ENCODE data around the gene SOBP. TPM values are rescaled to one million over a fixed set of nuclear protein-coding genes. Genes with fewer than 3 reads are reported as not detected.

The SOBP gene
- total RNA-seq, 2 experiments from 2014 or later: 1.0 to 1.2 TPM

DNA sequence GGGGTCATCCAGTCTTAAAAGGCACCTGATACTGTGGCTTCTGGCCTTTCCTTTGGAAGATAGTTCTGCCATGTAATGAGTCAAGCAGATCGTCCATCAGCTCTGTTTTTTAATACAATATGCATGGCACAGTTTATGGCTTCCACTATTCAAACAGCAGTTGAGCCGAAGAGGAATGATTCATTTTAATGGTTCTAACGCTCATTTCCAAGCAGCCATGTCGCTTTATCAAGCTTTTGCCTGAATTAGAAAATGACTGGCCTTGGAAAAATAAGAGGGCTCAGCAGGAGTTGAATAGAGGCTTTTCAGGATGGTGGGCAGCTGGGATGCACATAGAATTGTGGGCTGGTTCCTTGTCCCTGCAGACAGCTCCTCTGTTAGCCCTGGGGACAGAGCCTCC, 138.1 kb downstream of the SOBP start:
- ChIA-PET CTCF (interaction anchor here (0.6 to 1.4 kb wide), 3 partner anchors 28 to 315 kb away, joined by 3 to 4 read pairs (median 4); no protein-coding TSS in a partner anchor), POLR2A (interaction anchor here (0.6 to 1.5 kb wide), 4 partner anchors 9 to 139 kb away, joined by 3 to 6 read pairs (median 4); no protein-coding TSS in a partner anchor)
- Mint-ChIP-seq H3K27ac (no peak overlapping the region), H3K27me3 (ENCODE audit: low read depth) (peaks cover 31% of the 10 kb centered on the region), H3K36me3 (ENCODE audit: low read depth) (no peaks in the 10 kb centered on the region), H3K9me3 (ENCODE audit: insufficient read depth) (no peaks in the 10 kb centered on the region), H3K4me1 (ENCODE audit: low read depth) (peaks cover 21% of the 10 kb centered on the region), H3K4me3 (no peak overlapping the region)
- no peak for DNase-seq
- ATAC-seq: no peak

DNA sequence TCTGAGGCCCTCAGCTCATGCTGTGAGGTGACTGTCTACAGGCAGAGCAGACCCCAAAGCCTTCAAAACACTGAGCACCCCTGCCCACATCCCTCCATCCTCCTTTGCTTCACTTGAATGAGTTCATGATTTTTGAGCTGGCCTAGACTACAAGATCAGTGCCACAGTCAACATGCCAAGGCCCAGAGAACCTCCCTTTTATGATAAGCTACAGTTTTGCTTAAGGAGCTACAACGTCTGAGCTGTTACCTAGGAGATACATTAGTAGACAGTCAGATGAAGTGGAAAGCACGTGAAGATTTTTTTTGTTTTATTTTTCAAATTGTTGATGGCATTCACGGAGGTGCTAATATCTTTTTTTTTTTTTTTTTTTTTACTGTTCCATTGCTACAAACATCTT, 139.0 kb downstream of the SOBP start:
- ChIA-PET CTCF (interaction anchor here (1.2 to 2.1 kb wide), 3 partner anchors 27 to 311 kb away, joined by 3 to 9 read pairs (median 4); no protein-coding TSS in a partner anchor), POLR2A (interaction anchor here (0.6 to 1.0 kb wide), 2 partner anchors 21 to 28 kb away, joined by 3 read pairs; no protein-coding TSS in a partner anchor)
- no peak overlapping the region for H3K4me3 Mint-ChIP-seq

GRCh38 chr6:107629548-107630129, 139.7 kb downstream of the SOBP start:
- Mint-ChIP-seq H3K4me3 (no peak overlapping the region), H3K36me3 (ENCODE audit: low read depth) (no peaks in the 10 kb centered on the region), H3K27ac (no peak overlapping the region), H3K4me1 (ENCODE audit: low read depth) (peaks cover 20% of the 10 kb centered on the region), H3K27me3 (ENCODE audit: low read depth) (peaks cover 44% of the 10 kb centered on the region), H3K9me3 (ENCODE audit: insufficient read depth) (no peaks in the 10 kb centered on the region)
- ATAC-seq (no peak), DNase-seq (no peak)
- ChIA-PET CTCF (interaction anchor here (1.2 to 2.1 kb wide), 2 partner anchors 26 to 312 kb away, joined by 3 to 9 read pairs; no protein-coding TSS in a partner anchor), POLR2A (interaction anchor here (0.6 kb wide), 1 partner anchor 20 kb away, joined by 3 read pairs; no protein-coding TSS in a partner anchor)

More for the DNA sequence above, 139.0 kb downstream of the SOBP start:
- Mint-ChIP-seq H3K9me3 (ENCODE audit: insufficient read depth) (no peaks in the 10 kb centered on the region), H3K27ac (no peak overlapping the region), H3K36me3 (ENCODE audit: low read depth) (no peaks in the 10 kb centered on the region), H3K4me1 (ENCODE audit: low read depth) (peaks cover 24% of the 10 kb centered on the region), H3K27me3 (ENCODE audit: low read depth) (peaks cover 39% of the 10 kb centered on the region)
- DNase-seq (no peak), ATAC-seq (no peak)

DNA sequence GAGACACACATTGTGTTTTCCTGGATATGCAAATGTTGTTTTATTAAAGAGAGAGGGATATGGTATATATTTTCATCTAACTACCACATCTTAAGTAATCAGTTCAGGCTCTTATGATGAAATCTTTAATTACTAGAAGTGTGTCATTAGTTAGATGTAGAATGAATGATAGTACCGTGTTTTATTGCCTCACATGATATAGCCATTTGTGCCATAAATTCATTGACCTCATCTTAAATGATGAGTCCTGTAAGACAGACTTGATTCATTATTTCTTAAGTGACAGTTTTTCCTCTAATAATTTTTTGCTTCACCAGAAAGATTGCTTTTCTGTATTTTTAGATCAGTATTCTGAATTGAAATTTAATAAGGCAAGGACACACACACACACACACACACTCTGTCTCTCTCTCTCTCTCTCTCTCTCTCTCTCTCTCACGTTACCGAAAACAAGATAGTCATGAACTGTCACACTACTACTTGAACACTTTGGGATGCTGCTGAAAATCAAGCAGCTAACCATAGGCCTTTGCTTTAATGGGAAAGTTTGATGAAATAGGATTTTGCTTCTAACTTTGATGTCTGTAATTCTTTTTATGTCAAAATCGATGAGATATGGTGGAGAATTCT, 140.5 kb downstream of the SOBP start:
- Mint-ChIP-seq H3K9me3 (ENCODE audit: insufficient read depth) (no peaks in the 10 kb centered on the region), H3K4me3 (no peak overlapping the region), H3K27ac (no peak overlapping the region), H3K27me3 (ENCODE audit: low read depth) (peaks cover 46% of the 10 kb centered on the region), H3K4me1 (ENCODE audit: low read depth) (peaks cover 16% of the 10 kb centered on the region), H3K36me3 (ENCODE audit: low read depth) (no peaks in the 10 kb centered on the region)
- no peak for ATAC-seq
- ChIA-PET POLR2A (no interaction called here), CTCF (interaction anchor here (1.2 to 2.1 kb wide), 2 partner anchors 25 to 312 kb away, joined by 3 to 9 read pairs; no protein-coding TSS in a partner anchor)
- DNase-seq: no peak

DNA sequence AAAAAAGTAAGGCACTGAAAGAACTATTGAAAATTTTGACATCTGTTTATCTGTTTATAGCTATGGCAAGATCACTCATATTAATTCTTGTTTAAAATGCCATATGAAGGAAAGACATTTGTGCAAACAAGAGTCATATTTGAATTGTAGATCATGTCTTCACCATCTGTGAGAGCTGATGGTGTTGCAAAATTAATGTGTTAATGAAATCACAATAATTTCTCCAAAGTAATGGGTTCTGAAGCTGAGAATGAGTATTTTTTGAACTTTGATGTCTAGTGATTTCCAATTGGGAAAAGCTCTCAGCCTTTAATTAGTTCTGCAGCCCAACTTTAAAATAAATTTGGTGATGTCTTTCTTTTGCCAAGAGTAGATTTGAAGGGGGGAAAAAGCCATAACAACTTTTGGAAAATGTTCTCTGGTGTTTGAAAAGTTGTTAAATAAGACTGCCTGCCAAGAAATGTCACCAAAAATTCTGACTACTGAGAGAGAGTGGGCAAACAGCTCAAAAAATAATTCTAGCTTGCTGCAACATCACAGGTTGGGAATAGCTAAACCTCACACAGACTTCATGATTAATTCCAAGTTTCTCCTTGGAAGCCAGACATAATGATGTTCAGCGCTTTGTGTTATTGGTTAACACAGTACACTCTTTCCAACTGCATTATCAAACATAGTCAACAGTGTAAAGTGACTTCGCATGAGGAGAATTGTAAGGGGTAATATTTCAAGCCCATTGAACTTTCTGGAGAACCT, 142.6 kb downstream of the SOBP start:
- Mint-ChIP-seq H3K9me3 (ENCODE audit: insufficient read depth) (no peaks in the 10 kb centered on the region), H3K36me3 (ENCODE audit: low read depth) (no peaks in the 10 kb centered on the region), H3K4me1 (ENCODE audit: low read depth) (peaks cover 23% of the 10 kb centered on the region), H3K4me3 (no peak overlapping the region), H3K27ac (no peak overlapping the region), H3K27me3 (ENCODE audit: low read depth) (peaks cover 59% of the 10 kb centered on the region)
- ATAC-seq: no peak
- CTCF ChIA-PET: interaction anchor here (1.5 to 1.9 kb wide), 6 partner anchors 9 to 143 kb away, joined by 3 to 6 read pairs (median 4); no protein-coding TSS in a partner anchor
- POLR2A ChIA-PET: no interaction called here
- DNase-seq: no peak

GRCh38 chr6:107633680-107634323, 143.9 kb downstream of the SOBP start:
- Mint-ChIP-seq H3K4me3 (peak overlapping the region; percentile 44), H3K9me3 (ENCODE audit: insufficient read depth) (no peaks in the 10 kb centered on the region), H3K4me1 (ENCODE audit: low read depth) (peaks cover 27% of the 10 kb centered on the region), H3K27ac (no peak overlapping the region), H3K36me3 (ENCODE audit: low read depth) (no peaks in the 10 kb centered on the region), H3K27me3 (ENCODE audit: low read depth) (peaks cover 60% of the 10 kb centered on the region)
- DNase-seq (no peak), ATAC-seq (no peak)
- ChIA-PET POLR2A (no interaction called here), CTCF (interaction anchor here (0.9 to 1.9 kb wide), 5 partner anchors 15 to 41 kb away, joined by 3 to 6 read pairs (median 4); no protein-coding TSS in a partner anchor)

DNA sequence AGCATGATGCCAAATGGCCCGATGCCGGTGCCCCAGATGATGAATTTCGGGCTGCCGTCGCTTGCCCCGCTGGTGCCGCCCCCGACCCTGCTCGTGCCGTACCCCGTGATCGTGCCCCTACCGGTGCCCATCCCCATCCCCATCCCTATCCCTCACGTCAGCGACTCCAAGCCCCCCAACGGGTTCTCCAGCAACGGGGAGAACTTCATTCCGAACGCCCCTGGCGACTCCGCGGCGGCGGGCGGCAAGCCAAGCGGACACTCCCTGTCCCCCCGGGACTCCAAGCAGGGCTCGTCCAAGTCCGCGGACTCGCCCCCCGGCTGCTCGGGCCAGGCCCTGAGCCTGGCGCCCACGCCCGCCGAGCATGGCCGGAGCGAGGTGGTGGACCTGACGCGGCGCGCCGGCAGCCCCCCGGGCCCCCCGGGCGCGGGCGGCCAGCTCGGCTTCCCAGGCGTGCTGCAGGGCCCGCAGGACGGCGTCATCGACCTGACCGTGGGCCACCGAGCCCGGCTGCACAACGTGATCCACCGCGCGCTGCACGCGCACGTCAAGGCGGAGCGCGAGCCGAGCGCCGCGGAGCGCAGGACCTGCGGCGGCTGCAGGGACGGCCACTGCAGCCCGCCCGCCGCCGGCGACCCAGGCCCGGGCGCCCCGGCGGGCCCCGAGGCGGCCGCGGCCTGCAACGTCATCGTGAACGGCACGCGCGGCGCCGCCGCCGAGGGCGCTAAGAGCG, 144.6 kb downstream of the SOBP start:
- Mint-ChIP-seq H3K27ac (no peak overlapping the region), H3K9me3 (ENCODE audit: insufficient read depth) (no peaks in the 10 kb centered on the region), H3K36me3 (ENCODE audit: low read depth) (no peaks in the 10 kb centered on the region), H3K27me3 (ENCODE audit: low read depth) (peaks cover 58% of the 10 kb centered on the region), H3K4me3 (peak overlapping the region; percentile 44), H3K4me1 (ENCODE audit: low read depth) (peaks cover 27% of the 10 kb centered on the region)
- ATAC-seq (peak; percentile 68), DNase-seq (no peak)
- CTCF ChIA-PET: interaction anchor here (1.4 to 1.6 kb wide), 3 partner anchors 10 to 521 kb away, joined by 3 read pairs; no protein-coding TSS in a partner anchor
- POLR2A ChIA-PET: interaction anchor here (1.8 kb wide), 1 partner anchor 16 kb away, joined by 6 read pairs; no protein-coding TSS in a partner anchor

GRCh38 chr6:107635057-107635515, 145.2 kb downstream of the SOBP start:
- Mint-ChIP-seq H3K27me3 (ENCODE audit: low read depth) (peaks cover 58% of the 10 kb centered on the region), H3K4me3 (peak overlapping the region; percentile 20), H3K4me1 (ENCODE audit: low read depth) (peaks cover 27% of the 10 kb centered on the region), H3K36me3 (ENCODE audit: low read depth) (no peaks in the 10 kb centered on the region), H3K27ac (no peak overlapping the region), H3K9me3 (ENCODE audit: insufficient read depth) (no peaks in the 10 kb centered on the region)
- ChIA-PET POLR2A (interaction anchor here (1.8 kb wide), 1 partner anchor 16 kb away, joined by 6 read pairs; no protein-coding TSS in a partner anchor), CTCF (interaction anchor here (1.4 to 1.7 kb wide), 4 partner anchors 9 to 521 kb away, joined by 3 to 5 read pairs (median 3); no protein-coding TSS in a partner anchor)
- ATAC-seq: no peak
- DNase-seq: no peak

- POLR2A ChIA-PET: no interaction called here
- Mint-ChIP-seq H3K4me3 (no peak overlapping the region), H3K4me1 (ENCODE audit: low read depth) (peaks cover 27% of the 10 kb centered on the region), H3K27ac (no peak overlapping the region), H3K36me3 (ENCODE audit: low read depth) (no peaks in the 10 kb centered on the region), H3K27me3 (ENCODE audit: low read depth) (peaks cover 59% of the 10 kb centered on the region), H3K9me3 (ENCODE audit: insufficient read depth) (no peaks in the 10 kb centered on the region)
- DNase-seq (no peak), ATAC-seq (no peak)
- CTCF ChIA-PET: interaction anchor here (1.6 to 1.7 kb wide), 2 partner anchors 10 to 20 kb away, joined by 3 to 5 read pairs; no protein-coding TSS in a partner anchor
Measured at GRCh38 chr6:107636486-107636885, 146.6 kb downstream of the SOBP start.

Data from activated CD8-positive, alpha-beta T cell treated with anti-CD3 and anti-CD28 coated beads, Interleukin-2, amount 10 ng/mL, durations not matched to agents 7 days and 5 days (primary cell).